HG03280 (cell line): ENCODE data around the gene PTPN1.
"Not testable (repeated sequence)": the region's sequence is repeated elsewhere in the genome, so short reads cannot be mapped to it uniquely, and the experiment has no call there.

Experiments used
- ATAC-seq: cut with Tn5 transposase; IDR thresholded peaks from one replicate; pipeline ENCODE4 v1.9.1; 2021; ENCODE audit warnings: mild to moderate bottlenecking, moderate library complexity; ENCODE audit not compliant: unreplicated experiment

The PTPN1 gene

DNA sequence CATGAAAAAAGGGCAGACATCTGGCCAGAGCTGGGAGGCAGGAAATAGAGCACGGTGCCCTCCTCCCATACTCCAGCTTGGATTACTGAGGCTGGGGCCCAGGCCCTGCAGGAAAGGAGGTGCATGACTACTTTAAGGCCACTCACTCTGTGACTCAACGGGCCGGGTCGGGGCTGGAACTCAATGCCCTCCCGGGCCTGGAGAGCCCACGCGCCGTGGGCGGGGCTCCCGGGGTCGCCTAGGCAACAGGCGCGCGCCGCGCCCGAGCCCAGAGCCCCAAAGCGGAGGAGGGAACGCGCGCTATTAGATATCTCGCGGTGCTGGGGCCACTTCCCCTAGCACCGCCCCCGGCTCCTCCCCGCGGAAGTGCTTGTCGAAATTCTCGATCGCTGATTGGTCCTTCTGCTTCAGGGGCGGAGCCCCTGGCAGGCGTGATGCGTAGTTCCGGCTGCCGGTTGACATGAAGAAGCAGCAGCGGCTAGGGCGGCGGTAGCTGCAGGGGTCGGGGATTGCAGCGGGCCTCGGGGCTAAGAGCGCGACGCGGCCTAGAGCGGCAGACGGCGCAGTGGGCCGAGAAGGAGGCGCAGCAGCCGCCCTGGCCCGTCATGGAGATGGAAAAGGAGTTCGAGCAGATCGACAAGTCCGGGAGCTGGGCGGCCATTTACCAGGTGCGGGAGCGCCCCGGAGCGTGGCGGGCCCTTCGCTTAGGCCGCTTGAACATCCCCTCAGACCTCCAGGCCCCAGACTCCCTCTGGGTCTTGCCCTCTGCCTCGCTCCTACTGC, at the start of gene PTPN1:
Gene PTPN1, plus strand, starts transcription at position 461 of the 783 bp plus-strand sequence. Its CDS starts 145 bp downstream, at position 606.
- ATAC-seq = peak; percentile 89

DNA sequence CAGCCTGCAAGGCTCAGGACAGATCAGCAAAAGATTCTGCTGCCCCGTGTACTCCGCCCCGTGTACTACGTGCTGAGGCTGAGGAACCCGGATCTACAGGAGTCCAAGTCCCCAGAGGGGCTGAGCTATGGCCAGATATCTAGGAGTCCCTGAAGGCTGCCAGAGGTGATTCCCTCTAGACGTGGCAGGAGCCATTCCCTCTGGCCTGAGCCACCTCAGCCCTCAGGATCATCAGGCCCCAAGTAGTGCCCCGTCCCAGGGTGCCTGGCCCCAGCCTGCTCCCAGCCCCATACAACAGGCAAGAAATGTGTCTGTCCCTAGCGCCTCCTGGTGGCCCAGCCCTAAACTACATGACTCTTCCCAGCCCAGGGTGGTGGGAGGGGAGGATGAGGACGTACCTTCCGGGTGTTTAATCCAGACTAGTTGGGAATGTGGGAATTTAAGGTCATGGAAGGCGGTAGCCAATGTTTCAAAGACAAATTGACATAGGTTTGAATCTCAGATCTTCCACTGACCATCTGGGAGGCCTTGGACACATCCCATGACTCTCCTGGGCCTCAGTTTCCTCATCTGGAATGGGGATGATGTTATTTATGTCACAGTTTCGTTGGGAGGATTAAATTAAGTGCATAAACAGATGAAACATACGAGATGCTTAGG, 49.4 kb upstream of the PTPN1 start:
- ATAC-seq = peak; percentile 52

DNA sequence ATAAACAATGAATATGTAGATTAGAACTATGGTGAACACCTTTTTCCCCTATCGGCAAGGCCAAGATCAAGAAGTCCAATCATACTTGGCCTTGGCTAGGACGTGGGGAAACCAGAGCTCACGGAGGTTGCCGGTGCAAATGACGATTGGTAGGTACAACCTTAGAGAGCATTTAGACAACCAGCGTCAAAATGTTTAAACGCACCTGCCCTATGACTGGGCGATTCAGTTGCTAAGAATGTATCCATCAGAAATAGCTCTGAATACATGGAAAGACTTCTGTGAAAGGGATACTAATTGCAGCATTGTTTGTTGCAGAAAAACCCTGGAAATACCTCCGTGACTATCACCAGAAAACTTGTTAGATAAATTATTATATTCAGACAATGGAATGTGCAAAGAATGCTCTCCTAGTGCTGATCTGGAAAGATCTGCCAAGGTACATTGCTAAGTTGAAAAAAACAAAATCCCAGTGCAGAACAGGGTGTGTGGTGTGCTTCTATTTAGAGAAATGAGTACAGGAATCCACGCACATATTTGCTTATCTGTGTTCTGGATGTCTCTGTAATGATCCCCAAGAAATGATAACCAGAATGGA, 48.0 kb upstream of the PTPN1 start:
- ATAC-seq = no peak

DNA sequence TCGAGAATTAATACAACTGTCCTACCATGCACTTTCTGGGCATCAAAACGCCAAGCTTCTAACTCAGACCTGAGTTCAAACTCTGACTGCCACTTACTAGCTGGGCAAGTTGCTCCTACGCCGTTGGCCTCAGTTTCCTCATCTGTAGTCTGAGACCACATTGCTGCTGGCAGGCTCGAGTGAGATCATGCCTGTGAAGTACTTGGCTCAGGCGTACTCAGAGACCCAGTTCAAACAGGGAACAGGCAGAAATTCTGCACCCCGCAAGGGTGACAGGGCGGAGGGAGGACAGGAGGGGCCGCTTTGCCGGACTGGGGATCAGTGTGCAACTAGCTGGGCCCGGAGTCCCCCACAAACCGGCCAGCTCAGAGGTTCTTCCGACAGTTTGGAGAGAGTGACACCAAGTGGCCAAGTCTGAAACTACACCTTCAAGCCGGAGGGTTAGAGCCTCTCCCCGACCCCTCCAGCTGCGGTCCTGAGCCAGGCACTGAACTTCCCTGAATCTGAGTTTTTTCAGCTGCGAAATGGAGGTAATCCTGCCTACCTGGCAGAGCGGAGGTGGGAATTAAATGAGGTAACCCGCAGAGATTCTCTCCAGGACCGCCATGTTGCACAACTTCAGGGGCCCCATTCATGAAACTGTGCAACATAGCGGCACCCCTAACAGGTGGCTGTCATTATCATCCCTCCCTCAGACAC, 46.0 kb upstream of the PTPN1 start:
- peak; percentile 59 for ATAC-seq

DNA sequence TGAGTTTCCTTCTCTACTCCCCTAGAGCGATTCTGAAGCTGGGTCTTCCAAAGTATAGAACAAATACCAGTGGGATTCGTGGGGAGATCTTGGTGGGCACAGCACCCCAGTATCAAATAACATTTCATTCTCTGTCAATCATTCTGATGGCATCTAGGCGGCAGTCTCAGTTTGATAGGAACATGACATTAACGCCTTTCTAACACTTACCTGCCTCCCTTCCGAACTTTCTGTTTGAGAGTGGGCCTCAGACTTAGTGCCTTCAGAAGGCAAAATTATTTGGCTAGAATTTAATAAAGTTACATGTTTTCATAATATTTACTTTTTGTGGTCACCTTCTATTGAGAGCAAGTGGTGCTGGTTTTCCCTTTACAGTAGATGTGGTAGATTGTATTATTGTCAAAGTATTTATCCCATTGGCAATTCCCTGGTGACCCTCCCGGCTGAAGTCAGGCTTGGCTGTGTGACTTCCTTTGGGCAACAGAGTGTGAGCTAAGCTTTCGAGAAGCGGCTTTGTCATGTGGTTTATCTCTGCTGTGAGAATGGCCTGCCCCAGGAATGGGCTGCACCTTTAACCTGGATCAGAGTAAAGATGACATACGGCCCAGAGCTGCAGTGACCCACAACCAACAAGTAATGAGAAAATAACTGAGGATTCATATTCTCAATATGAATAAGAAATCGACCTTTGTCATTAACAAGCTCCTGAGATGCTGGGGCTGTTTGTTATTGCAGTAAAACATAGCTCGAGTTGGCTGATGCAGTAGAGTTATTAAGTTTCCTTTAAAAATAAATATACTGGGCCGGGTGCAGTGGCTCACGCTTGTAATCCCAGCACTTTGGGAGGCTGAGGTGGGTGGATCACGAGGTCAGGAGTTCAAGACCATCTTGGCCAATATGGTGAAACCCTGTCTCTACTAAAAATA, 45.2 kb upstream of the PTPN1 start:
- ATAC-seq = no peak

DNA sequence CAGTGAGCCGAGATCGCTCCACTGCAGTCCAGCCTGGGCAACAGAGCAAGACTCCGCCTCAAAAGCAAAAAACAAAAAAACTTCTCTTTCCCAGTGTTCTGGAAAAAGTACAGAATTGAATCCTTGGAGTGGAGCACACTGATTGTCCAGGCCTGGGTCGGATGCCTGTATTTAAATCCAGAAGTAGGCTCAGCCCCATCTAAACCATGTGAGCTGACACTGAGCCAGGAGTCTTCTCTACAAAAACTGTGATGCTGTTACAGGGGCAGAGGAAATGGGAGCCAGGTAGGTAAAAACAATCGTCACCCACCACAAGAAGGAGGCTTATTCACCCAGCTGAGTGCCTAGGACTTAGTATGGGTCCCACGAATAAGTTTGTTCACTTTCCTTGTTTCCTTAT, 43.0 kb upstream of the PTPN1 start:
- ATAC-seq = no peak

DNA sequence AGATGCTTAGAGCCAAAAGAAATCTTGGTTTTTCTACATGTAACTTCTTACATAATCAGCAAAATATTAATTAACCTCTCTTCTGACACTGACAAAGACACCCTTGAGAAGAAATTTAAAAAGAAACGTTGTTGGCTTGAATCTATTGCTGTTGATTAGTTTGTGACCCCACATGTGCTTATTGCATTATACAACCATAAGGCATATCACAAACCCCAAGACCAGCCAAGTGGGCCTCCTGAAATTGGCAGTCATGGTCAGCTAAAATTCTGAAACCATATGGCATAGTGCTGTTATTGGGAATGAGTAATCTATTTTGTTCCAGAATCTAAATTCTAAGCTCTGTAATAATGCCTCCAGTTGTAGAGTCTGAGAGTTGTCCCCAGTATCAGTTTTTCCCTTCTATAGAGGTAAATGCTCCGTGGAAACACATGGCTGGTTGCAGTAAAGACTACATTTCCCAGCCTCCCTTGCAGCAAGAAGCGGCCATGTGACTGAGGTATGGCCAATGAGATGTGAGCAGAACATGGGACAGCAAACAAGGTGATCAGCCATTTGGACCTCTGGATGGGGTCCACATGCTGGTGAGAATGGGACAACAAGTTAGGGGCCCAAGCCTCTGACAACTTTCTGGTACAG, 42.3 kb upstream of the PTPN1 start:
- no peak for ATAC-seq

DNA sequence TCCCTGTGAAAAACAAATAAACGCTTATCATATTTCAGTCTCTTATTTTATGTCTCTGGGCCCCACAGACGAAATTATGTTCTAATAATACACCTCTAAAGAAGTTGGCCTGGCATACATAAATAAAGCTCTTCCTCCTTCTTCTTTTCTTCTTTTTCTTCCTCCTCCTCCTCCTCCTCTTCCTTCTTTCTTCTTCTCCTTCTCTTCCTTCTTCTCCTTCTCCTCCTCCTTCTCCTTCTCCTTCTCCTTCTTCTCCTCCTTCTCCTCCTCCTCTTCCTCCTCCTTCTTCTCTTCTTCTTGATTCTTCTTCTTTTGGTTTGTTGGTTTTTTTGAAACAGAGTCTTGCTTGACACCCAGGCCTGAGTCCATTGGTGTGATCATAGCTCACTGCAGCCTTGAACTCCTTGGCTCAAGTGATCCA, 41.8 kb upstream of the PTPN1 start:
- no peak for ATAC-seq

DNA sequence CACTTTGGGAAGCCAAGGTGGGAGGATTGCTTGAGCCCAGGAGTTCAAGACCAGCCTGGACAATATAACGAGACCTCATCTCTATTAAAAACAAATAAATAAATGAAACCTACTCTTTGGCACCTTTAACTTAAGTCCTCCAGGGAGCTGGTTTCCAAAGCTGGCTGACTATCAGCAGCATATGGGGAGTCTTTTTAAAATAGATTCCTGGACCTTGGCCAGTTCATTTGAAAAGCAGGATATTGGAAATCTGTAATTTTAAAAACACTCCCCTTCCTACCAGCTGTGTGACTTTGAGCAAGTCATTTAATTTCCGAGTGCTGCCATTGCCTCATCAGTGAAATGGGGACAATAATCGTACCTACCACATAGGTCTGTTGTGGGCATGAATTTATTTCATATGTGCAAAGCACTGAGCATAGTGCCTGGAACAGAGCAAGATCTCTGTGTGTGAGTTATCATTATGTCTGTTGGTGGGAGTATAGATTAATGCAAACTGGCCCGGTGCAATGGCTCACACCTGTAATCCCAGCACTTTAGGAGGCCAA, 40.9 kb upstream of the PTPN1 start:
- no peak for ATAC-seq

DNA sequence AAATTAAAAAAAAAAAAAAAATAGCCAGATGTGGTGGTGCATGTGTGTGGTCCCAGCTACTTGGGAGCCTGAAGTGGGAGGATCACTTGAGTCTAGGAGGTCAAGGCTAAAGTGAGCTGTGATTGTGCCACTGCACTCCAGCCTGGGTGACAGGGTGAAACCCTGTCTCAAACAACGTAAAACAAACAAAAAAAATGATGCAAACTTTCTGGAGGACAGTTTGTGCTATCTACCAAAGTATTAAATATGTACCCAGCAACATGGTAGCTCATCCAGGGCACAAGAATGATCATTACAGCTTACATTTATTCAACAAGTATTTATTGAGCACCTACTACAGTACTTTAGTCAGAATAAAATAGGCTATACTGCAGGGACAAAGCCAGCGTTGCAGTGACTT, 40.4 kb upstream of the PTPN1 start:
- no peak for ATAC-seq

DNA sequence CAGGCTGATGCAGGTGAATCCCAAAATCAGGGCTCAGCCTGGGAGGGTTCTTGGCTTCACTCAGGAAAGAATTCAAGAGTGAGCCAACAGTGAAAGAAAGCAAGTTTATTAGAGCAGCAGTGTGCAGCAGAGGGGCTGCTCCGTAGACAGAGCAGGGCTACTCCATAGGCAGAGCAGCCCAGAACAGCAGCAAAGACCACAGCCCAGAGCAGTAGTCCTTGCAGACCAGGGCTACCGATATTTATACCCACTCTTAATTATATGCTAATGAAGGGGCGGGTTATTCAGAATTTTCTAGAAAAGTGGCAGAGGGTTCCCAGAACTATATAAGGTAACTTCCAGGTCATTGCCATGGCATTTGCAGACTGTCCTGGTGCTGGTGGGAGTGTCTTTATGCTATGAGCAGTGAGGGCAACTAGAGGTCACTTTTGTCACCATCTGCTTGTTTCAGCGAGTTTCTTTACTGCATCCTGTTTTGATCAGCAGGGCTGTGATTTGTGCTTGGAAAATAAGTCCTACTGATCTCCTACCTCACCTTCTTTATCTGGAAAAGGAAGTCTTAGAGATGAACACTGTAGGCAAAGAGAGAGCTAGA, 39.8 kb upstream of the PTPN1 start:
- no peak for ATAC-seq

DNA sequence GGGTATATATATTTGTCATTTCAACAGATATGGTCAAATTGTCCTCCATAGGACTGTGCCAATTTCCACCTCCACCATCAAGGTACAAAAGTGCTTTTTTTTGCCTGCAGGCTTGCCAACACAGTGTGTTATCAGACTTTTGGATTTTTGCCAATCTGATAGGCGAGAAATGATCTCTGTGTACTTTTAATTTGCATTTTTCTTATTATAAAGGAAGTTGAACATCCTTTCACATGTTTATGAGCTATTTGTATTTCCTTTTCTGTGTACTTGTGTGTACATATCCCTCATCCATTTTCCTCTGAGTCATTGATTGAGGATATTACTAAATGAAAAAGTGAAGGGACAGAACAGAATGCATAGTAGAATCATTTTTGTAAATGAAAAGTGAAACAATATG, 39.0 kb upstream of the PTPN1 start:
- no peak for ATAC-seq

DNA sequence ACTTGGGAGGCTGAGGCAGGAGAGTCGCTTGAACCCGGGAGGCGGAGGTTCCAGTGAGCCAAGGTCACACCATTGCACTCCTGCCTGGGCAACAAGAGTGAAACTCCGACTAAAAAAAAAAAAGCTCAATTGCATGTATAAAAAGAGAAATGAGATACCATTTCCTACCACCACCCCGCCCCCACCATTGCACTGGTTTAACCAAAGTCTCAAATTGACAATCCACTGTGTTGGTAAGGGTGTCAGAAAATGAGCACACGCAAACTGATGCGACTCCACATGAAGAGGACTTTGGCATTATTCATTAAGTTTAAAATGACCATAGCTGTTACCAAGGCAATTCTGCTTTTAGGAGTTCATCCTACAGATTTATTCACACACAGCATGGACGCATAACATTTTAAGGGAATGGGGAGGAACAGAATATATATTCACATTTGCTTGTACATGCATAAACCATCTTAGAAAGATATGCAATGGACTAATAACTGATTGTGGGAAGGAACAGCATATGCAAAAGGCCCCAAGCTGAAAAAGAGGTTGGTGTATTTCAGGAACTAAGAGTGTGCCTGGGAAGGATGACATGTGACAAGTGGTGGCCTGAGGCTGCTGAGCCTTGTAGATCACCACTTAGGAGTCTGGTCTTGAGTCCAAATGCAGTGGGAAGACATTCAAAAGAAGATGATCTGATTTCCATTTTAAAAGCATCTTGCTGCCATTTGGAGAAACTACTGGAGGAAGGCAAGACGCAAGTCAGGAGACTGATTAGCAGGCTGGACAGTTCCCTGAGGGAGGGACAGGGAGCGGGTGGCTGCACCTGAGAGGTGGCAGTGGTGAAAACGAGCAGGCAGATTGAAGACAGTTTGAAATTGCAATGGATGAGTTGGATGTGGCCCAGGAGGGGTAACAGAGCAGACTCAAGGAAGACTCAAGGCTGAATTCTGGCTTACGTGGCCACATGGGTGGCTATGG, 37.2 kb upstream of the PTPN1 start:
- no peak for ATAC-seq

DNA sequence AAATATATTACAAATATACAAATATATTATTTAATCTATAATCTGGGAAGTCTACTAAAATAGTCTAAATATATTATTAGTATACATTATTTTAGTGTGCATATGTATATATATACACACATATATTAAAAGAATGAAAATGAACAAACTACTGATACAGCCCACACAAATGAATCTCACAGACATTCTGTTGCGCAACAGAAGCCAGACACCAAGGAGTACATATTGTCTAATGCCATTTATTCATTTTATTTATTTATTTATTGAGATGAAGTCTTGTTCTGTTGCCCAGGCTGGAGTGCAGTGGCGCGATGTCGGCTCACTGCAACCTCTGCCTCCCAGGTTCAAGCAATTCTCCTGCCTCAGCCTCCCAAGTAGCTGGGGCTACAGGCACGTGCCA, 35.8 kb upstream of the PTPN1 start:
- not testable (repeated sequence) for ATAC-seq

DNA sequence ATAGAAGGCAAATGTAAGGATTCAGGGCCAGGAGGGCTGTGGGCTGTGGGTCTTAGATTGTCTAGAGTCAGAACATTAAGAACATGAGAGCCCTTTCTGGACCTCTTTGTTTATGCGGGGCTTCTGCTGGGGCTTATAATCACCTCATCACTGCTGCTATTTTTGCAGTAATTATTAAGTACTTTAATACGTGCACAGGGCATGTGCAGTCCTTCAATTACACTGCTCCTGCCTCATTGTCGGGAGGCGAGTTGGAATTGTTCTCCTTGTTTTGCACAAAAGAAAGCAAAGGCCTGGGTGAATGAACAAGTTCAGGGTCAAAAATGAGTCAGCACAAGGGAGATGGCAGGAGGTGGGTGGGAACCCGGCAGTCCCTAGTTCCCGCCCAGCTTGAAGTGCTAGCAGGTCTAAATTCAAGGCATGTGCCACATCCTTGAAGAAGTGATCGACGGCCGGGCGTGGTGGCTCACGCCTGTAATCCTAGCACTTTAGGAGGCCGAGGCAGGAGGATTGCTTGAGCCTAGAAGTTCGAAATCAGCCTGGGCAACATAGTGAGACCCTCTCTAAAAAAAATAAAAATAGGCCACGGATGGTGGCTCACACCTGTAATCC, 34.4 kb upstream of the PTPN1 start:
- ATAC-seq = no peak

DNA sequence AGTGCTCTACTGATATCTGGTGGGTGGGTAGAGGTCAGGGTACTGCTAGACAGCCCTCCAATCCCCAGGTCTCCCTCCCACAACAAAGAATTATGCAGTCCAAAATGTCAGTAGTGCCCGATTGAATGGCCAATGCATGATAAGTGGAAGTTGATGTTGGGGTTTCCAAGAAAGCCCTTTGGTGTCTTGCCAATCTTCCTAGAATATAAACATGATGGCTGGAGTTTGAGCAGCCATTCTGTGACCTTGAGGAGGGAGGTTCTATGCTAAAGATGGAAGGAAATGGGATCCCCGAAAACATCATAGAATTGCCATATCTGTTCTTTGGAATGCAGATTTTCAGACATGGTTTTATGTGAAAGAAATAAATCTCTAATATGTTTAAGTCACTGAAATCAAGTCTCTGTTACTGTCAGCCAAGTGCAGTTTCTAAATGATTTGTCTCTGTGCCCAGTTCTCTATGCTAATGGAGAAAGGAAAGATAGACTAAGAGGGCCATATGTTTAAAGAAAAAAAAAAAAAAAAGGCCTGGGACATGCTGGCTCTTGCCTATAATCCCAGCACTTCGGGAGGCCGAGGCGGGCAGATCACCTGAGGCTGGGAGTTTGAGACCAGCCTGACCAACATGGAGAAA, 32.8 kb upstream of the PTPN1 start:
- no peak for ATAC-seq
